GM21423 (cell line): ENCODE measurements around the gene TSEN54.
"Not testable (repeated sequence)": the region's sequence is repeated elsewhere in the genome, so short reads cannot be mapped to it uniquely, and the experiment has no call there.

Experiments used
- ATAC-seq: cut with Tn5 transposase; IDR thresholded peaks from one replicate; pipeline ENCODE4 v1.9.1; 2021; ENCODE audit warnings: mild to moderate bottlenecking, moderate library complexity; ENCODE audit not compliant: unreplicated experiment

The TSEN54 gene

GRCh38 chr17:75516255-75516618 lies at the start of gene TSEN54:
Gene TSEN54 (plus strand): TSS chr17:75516528. CDS start chr17:75516561, 33 bp downstream.
- peak; percentile 76 for ATAC-seq

- ATAC-seq, result no peak
Observed at GRCh38 chr17:75468291-75468754, 48.0 kb upstream of the TSEN54 start.

GRCh38 chr17:75468779-75469373 lies 47.5 kb upstream of the TSEN54 start:
- ATAC-seq, result no peak

- no peak for ATAC-seq
Observed at GRCh38 chr17:75471207-75471606, 45.1 kb upstream of the TSEN54 start.

- no peak for ATAC-seq
Observed at GRCh38 chr17:75472119-75472518, 44.2 kb upstream of the TSEN54 start.

- ATAC-seq, result no peak
Observed at GRCh38 chr17:75473246-75473645, 43.1 kb upstream of the TSEN54 start.

- no peak for ATAC-seq
Observed at GRCh38 chr17:75474736-75475135, 41.6 kb upstream of the TSEN54 start.

GRCh38 chr17:75475144-75475835 lies 41.0 kb upstream of the TSEN54 start:
- ATAC-seq, result no peak

GRCh38 chr17:75475851-75476250 lies 40.5 kb upstream of the TSEN54 start:
- ATAC-seq, result no peak

- ATAC-seq, result no peak
Observed at GRCh38 chr17:75476271-75476671, 40.1 kb upstream of the TSEN54 start.

- no peak for ATAC-seq
Observed at GRCh38 chr17:75476752-75477489, 39.4 kb upstream of the TSEN54 start.

- ATAC-seq, result not testable (repeated sequence)
Observed at GRCh38 chr17:75477490-75477862, 38.9 kb upstream of the TSEN54 start.

GRCh38 chr17:75478508-75478907 lies 37.8 kb upstream of the TSEN54 start:
- no peak for ATAC-seq

- ATAC-seq, result no peak
Observed at GRCh38 chr17:75480281-75480680, 36.0 kb upstream of the TSEN54 start.

- ATAC-seq, result no peak
Observed at GRCh38 chr17:75481194-75482068, 34.9 kb upstream of the TSEN54 start.

- ATAC-seq, result no peak
Observed at GRCh38 chr17:75482098-75482942, 34.0 kb upstream of the TSEN54 start.

- ATAC-seq, result no peak
Observed at GRCh38 chr17:75485688-75486087, 30.6 kb upstream of the TSEN54 start.

GRCh38 chr17:75486151-75486550 lies 30.2 kb upstream of the TSEN54 start:
- no peak for ATAC-seq

- ATAC-seq, result no peak
Observed at GRCh38 chr17:75486951-75487350, 29.4 kb upstream of the TSEN54 start.
